Activated CD4-positive, alpha-beta T cell treated with anti-CD3 and anti-CD28 coated beads, Interleukin-2, amount 50 U/mL, for 24 hours (primary cell): ENCODE measurements around the gene ZFAND2B.

Experiments used
- DNase-seq, 2 donors: peaks; one replicate each; pipeline ENCODE4 v3.0.0-alpha.2; 2020; ENCODE audit warnings: low read depth in 1 of 2, low spot score in 1 of 2

Gene ZFAND2B

GRCh38 chr2:219204425-219205164 lies 2.0 kb upstream of the ZFAND2B start:
- DNase-seq: no peak

GRCh38 chr2:219205165-219205538 lies 1.4 kb upstream of the ZFAND2B start:
- DNase-seq: no peak

GRCh38 chr2:219205981-219206327 lies 628 bp upstream of the ZFAND2B start:
- no peak for DNase-seq

GRCh38 chr2:219207134-219207883 lies 727 bp downstream of the ZFAND2B start:
- DNase-seq: no peak

GRCh38 chr2:219207884-219208740 lies 1.5 kb downstream of the ZFAND2B start:
- DNase-seq: no peak

- no peak for DNase-seq
These were observed 2.9 kb downstream of the ZFAND2B start for GRCh38 chr2:219209236-219210195.

GRCh38 chr2:219210196-219210885 lies 3.8 kb downstream of the ZFAND2B start:
- no peak for DNase-seq

GRCh38 chr2:219210886-219211362 lies 4.3 kb downstream of the ZFAND2B start:
- no peak for DNase-seq

GRCh38 chr2:219213026-219213415 lies 6.4 kb downstream of the ZFAND2B start:
- DNase-seq: no peak

GRCh38 chr2:219213486-219214071 lies 7.0 kb downstream of the ZFAND2B start:
- no peak for DNase-seq

GRCh38 chr2:219214141-219214540 lies 7.6 kb downstream of the ZFAND2B start:
- DNase-seq: no peak

GRCh38 chr2:219214786-219215185 lies 8.2 kb downstream of the ZFAND2B start:
- DNase-seq: no peak

- no peak for DNase-seq
These were observed 9.4 kb downstream of the ZFAND2B start for GRCh38 chr2:219215871-219216534.

- no peak for DNase-seq
These were observed 9.9 kb downstream of the ZFAND2B start for GRCh38 chr2:219216535-219216915.

- DNase-seq: peak in 1 of 2 donors; percentile 21
These were observed 11.7 kb downstream of the ZFAND2B start for GRCh38 chr2:219218217-219218731.

GRCh38 chr2:219218732-219219701 lies 12.4 kb downstream of the ZFAND2B start, which contains the start of gene ABCB6:
TSS of gene ABCB6 (minus strand) at chr2:219218958. CDS start at chr2:219218673, 285 bp downstream.
- DNase-seq: peak; percentile 63 to 89

- no peak for DNase-seq
These were observed 13.4 kb downstream of the ZFAND2B start for GRCh38 chr2:219219784-219220532.
